HuH-7 (cell line): ENCODE data around the gene TNFRSF13B.

ENCODE experiments used
- DNase-seq: peaks from one replicate; pipeline ENCODE4 v3.0.0; 2011; ENCODE audit warnings: low spot score

The TNFRSF13B gene

GRCh38 chr17:16954521-16954920 is 17.4 kb downstream of the TNFRSF13B start:
- DNase-seq: no peak

- DNase-seq: no peak
Observed at GRCh38 chr17:16953841-16954240, 18.1 kb downstream of the TNFRSF13B start.

- no peak for DNase-seq
Observed at GRCh38 chr17:16953347-16953746, 18.6 kb downstream of the TNFRSF13B start.

GRCh38 chr17:16952401-16952800 is 19.5 kb downstream of the TNFRSF13B start:
- no peak for DNase-seq

- DNase-seq: no peak
Observed at GRCh38 chr17:16950488-16950887, 21.4 kb downstream of the TNFRSF13B start.

GRCh38 chr17:16948587-16949376 is 23.1 kb downstream of the TNFRSF13B start:
- no peak for DNase-seq

GRCh38 chr17:16947470-16947869 is 24.4 kb downstream of the TNFRSF13B start:
- DNase-seq: no peak

- no peak for DNase-seq
Observed at GRCh38 chr17:16945663-16946218, 26.2 kb downstream of the TNFRSF13B start.

- DNase-seq: no peak
Observed at GRCh38 chr17:16945136-16945482, 26.8 kb downstream of the TNFRSF13B start.

GRCh38 chr17:16944334-16945135 is 27.4 kb downstream of the TNFRSF13B start:
- DNase-seq: no peak

- DNase-seq: no peak
Observed at GRCh38 chr17:16943541-16944333, 28.2 kb downstream of the TNFRSF13B start.

GRCh38 chr17:16943032-16943352 is 28.9 kb downstream of the TNFRSF13B start:
- DNase-seq: no peak

GRCh38 chr17:16942141-16943031 is 29.5 kb downstream of the TNFRSF13B start:
- DNase-seq: no peak

- no peak for DNase-seq
Observed at GRCh38 chr17:16941072-16942036, 30.6 kb downstream of the TNFRSF13B start.

- DNase-seq: no peak
Observed at GRCh38 chr17:16940116-16940881, 31.6 kb downstream of the TNFRSF13B start.

GRCh38 chr17:16939606-16940115 is 32.3 kb downstream of the TNFRSF13B start:
- DNase-seq: no peak

GRCh38 chr17:16939208-16939576 is 32.7 kb downstream of the TNFRSF13B start:
- DNase-seq: no peak

GRCh38 chr17:16938496-16939207 is 33.3 kb downstream of the TNFRSF13B start:
- no peak for DNase-seq

GRCh38 chr17:16938031-16938430 is 33.9 kb downstream of the TNFRSF13B start:
- DNase-seq: no peak
